HG03565 (cell line): ENCODE measurements around the gene SLC6A20.

Source experiments
- ATAC-seq: cut with Tn5 transposase; IDR thresholded peaks from one replicate; pipeline ENCODE4 v1.9.1; 2021; ENCODE audit warnings: mild to moderate bottlenecking, moderate library complexity; ENCODE audit not compliant: unreplicated experiment

SLC6A20 gene, protein sequence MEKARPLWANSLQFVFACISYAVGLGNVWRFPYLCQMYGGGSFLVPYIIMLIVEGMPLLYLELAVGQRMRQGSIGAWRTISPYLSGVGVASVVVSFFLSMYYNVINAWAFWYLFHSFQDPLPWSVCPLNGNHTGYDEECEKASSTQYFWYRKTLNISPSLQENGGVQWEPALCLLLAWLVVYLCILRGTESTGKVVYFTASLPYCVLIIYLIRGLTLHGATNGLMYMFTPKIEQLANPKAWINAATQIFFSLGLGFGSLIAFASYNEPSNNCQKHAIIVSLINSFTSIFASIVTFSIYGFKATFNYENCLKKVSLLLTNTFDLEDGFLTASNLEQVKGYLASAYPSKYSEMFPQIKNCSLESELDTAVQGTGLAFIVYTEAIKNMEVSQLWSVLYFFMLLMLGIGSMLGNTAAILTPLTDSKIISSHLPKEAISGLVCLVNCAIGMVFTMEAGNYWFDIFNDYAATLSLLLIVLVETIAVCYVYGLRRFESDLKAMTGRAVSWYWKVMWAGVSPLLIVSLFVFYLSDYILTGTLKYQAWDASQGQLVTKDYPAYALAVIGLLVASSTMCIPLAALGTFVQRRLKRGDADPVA

DNA sequence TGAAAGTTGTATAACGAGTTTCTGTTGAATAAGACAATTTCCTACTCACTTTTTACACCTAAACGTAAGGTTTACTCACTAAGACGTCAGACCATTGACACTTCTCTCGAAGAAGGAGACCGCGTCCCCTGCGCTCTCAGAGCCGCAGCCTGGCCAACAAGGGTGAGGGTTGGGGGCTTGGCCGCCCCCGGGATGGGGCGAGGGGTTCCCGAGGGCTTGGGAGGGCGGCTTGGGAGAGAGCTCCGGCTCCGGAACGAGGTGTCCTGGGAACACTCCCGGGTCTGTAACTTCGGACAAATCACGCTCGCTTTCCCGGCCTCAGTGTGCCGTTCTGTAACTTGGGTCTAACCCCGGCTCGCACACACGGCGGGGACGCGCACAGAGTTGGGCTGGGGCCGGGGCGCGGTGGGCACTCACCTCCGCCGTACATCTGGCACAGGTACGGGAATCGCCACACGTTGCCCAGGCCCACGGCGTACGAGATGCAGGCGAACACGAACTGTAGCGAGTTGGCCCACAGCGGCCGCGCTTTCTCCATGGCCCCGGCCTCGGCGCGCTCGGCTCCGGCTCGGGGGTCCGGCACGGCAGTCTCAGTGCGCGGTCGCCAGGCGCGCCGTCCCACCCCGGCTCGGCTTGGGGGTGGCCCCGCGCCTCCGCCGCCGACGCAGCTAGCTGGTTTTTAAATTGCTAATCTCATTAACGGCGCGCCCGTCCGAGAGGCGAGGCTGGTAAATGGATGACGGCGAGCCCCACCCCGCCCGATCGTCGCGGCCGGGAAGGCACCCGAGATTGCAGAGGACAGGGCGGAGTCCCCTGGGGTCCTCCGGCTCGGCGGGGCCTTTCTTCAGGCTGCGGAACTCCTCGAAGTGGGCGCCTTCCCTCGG, at the start of gene SLC6A20:
Gene SLC6A20 (minus strand): TSS at position 655 of the 884 bp plus-strand sequence. CDS start 117 bp downstream, at position 538.
- no peak for ATAC-seq

DNA sequence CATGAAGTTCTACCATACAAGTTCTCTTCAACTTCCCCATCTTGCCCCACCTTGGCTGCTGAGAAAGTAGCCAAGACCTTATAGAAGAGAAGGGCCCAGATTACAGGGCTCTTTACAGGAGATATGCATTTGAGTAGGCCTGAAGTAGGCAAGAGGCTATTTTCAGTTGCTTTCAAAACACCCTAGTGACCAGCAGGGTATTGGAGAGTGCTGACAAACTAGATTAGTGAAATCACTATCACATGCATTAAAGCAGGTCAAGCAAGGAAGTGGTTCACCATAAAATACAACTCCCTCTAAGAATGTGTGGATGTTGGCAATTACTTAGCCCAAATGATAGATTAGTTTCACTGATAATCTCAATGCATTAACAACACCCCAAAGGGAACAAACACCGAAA, 48.3 kb upstream of the SLC6A20 start:
- no peak for ATAC-seq

DNA sequence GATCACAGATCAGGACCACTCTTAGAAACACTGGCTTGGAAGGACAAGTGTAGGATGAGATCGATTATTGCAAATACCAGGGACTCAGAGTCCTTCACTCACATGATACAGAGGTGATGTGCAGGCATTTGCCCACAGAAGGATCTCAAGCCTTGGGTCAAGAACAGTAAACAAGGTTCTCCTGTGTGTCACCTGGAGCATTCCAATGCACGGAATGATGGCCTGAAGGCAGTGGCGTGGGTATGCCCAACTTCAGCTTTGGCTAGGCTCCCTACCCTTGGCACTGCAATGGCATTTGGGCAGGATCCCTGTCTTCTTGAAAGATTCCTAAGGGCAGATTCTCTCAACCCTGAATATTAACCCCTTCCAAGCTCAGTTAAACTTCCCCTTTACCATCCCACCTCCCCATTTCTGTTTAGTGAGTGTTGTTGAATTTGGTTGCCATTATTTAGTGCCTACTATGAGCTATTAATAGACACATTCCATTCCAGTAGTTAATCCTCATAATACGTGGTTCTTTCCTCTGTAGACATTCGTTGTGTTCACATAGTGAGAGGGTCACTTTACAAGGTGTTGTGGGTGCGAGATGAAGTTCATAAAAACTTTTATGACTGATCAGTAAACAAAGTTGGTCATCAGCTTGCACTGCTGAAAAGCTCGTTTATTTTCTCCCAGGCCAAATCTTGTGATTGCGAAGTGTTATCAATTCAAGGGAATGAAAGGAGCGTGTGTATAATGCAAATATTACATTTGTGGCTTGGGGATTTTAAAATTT, 46.7 kb upstream of the SLC6A20 start:
- ATAC-seq = no peak

DNA sequence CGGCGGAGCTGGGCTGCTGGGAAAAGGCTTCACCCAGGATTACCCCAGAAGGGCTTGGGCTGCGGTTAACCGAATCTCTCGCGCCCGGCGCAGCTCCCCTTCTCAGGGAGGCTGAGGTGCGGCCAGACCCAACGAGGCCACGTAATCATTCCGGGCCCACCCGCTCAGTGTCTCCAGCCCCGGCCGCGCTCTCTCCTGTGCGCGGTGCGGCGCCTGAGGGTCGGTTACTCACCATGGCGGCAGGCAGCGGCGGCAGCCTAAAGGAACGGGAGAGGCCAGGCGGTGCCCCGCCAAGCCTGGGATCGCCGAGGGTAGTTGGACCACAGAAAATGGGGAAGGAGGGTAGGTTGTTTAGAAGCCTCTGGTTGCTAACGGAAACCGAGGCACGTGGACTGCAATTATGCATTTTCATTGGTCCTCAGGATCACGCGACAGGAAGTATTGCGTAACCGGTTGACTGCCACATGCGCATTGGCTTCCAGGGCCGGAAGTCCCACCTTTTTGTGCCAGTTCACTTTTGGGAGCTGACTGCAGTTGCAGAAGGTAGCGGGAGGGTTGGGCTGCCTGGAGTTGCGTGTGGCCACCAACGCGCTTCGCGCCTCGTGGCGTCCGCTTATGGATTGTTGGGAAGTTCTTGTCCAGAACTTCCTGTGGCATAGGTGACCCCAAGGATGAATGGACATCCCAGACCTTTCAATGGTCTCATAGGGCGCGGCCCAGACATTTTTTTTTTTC, 45.6 kb upstream of the SLC6A20 start, which contains the start of gene LZTFL1:
Gene LZTFL1 (minus strand): TSS at position 363 of the 735 bp plus-strand sequence. CDS start 128 bp downstream, at position 235.
- peak; percentile 81 for ATAC-seq

DNA sequence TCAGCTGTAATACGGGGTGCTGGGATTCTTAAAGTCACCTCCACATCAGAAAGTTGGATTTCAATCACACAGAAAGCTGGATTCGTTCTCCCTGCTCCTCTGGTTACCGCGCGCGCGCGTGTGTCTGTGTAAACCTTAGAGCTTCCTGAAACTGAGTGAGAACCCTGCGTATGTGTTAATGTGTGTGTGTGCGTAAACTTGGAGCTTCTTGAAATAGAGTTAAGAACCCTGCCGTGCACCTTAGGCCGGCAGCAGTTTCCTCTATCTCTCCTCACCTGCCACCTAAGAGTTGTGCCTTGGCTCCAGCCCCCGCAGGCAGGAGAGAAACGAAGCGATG, 45.1 kb upstream of the SLC6A20 start:
- peak; percentile 13 for ATAC-seq

DNA sequence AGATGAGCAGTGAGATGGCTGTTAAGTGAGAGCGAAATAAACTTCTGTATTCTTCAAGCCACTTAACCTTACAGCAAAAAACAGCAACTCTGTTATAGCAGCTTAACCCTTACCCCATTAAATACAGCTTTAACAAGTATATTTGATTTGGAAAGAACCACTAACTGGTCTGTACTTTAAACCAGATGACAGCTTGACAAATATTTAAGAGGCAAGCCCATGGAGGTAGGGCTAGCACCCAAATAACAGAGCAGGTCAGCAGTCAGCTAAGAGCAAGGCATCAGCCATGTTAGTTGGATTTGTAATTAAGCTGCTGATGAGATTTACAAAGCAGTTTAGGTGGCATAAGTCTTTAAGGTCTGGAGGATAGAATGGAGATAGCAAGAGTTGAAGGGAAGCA, 42.1 kb upstream of the SLC6A20 start:
- ATAC-seq = no peak

DNA sequence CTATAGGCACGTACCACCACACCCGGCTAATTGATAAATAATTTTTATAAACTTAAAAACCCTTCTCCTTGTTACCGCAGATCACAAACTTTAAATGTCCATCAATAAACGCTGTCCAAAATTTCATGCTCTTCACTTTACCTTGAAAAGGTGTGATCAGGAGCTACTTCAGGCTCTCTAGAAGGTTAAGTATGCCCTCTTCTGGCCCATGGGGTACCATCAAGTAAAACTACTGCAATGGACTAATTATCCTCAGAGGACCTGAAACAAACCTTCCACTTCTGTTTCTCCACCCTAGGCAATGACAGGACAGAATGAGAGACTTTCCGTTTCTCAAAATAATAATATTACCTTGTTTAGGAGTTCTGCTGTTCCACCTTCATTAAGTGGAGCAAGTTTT, 36.4 kb upstream of the SLC6A20 start:
- ATAC-seq = no peak

DNA sequence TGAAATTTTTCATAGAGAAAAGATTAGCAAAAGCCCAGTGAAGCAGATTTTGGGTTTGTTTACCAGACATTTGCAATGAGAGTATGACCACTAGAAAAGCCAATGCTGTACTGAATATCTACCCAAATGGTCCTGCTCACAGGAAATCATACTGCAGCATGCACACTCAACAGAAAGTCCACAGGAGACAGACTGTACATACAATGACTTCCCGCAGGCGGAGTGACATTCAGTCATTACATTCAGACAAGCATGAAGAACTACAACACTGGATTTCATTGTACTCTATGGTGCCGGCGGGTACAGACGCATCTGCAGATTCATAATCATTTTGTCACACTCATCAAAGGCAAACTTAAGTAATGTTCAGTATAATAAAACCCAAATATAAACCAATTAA, 33.8 kb upstream of the SLC6A20 start:
- ATAC-seq = no peak

DNA sequence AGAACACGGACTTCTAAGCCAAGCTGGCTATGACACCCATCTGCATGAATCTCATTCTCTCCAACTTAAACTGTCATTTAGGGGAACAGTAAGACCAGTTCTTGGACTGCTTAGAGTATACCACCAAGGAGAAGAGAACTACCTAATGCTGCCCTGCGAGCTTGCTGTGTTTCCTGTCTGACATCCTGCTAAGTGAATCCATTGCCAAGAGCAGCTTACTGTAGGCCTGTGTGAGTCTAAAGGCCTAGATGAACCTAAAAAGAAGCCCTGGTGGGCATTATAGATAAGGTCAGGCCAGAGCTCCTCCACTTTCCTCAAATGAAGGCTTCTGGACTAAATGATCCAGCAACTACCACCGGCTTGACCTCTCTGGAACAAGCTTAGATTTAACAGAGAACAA, 30.6 kb upstream of the SLC6A20 start:
- no peak for ATAC-seq

DNA sequence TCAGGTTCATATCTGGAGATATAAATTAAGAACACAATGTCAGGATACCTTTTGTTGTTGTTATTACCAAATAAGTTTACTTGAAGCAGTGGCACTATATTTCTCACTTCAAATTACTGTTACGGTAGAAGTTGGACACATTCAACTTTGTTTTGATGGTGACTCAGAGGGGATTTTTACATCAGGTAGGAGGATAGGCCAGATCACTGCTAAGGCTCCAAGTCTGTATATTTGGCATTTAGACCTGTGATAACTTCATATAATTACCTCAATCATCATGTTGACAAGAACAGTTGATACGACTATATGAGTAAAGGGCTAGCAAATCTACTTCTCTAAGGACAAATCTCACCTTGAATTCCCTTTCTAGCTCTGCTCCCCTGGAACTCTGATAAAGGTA, 30.0 kb upstream of the SLC6A20 start:
- no peak for ATAC-seq

DNA sequence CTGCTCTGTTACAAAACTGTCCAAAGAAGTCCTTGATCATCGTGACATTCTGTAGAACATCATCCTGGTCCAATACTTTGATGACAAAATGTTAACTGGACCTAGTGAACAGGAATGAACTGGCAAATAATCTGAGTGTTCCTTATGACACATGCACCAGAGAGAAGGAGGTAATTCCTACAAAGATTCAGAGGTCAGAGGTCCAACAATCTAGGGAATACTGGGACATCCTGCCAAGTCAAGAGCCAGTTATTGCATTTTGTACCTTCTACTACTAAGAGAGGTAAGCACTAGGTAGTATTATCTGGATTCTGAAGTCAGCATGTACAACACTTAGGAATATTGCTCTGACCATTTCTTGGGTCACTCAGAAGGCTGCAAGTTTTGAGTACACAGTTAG, 24.8 kb upstream of the SLC6A20 start:
- no peak for ATAC-seq

DNA sequence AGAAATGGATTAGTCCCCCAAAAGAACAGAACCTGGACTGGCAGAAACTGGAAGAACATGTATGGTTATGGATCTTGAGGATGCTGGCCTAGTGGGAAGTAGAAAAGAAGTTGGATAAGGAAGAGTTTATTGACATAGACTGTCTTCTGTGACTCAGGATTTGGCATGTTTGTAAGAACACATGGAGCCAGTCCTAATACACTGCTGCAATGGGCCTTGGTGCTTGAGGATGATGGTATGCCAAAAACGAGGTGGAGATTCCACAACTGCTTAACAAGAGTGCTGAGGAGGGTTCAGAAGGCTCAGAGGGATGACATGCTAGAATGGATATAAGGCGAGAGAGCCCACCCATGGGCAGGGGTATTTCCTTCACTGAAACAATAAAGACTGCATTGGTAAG, 23.2 kb upstream of the SLC6A20 start:
- ATAC-seq = no peak

DNA sequence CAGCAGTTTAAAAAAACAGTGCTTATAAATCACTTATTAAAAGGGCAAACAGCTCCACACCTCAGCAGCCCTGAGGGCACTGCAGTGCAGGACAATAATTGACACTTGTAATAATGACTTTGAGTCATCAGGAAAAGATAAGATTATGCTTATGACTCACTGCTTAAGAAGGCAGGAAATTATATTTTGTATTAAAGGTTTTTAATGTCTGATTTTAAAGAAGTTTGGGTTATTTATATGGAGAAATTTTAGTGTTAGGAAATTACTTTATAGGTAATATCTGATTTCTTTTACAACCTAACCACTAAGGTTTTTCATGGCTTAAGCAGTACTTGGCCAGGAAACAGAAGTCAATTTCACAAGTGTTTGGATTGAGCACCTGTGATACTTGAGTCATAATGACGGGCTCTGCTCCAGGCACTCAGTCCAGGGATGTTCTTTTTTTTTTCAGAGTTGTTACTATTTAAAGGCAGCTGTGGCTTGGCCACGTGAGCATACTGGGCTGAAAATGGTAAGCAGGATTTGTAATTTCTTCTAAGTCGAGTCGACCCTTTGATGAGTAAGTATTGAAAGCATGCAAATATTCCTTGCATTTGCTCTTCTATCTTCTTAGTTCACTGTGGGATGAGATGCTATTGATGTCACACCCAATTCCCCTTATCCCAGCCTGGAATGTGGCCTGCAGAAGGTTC, 21.6 kb upstream of the SLC6A20 start:
- no peak for ATAC-seq

DNA sequence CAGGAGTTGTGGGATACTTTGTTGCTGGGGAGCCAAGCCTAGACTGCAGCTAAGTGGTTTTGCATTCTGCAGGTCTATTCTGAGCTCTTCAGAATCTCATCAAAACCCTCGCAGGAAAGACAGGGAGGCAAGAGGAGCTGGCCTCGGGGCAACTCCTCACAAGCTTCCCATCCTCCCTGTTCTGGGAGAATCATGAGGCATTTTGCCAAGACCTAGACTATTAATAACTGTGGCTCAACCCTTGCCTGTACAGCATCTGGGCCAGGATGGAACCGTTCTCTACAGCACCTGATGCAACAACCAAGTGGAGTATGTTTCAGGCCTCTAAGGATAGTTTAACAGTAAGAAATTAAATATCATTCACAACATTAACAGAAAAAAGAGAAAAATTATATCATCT, 20.2 kb upstream of the SLC6A20 start:
- no peak for ATAC-seq

DNA sequence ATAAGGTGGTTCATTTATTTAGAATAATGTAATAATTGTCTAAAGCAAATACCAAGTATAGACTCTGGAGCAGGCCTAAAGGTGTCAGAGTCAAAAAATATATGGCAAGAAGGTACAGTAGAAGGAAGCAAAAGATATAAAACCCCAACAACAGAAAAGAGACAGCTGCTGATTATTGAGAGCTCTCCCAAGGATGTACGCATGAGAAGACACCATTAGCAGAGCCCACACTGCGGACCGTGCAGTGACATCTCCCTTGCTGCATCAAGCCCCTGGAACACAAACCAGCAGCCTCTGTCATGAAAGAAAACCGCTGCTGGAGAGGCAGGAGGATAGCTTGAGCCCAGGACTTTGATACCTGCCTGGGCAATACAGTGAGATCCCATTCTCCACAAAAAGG, 18.0 kb upstream of the SLC6A20 start:
- no peak for ATAC-seq

DNA sequence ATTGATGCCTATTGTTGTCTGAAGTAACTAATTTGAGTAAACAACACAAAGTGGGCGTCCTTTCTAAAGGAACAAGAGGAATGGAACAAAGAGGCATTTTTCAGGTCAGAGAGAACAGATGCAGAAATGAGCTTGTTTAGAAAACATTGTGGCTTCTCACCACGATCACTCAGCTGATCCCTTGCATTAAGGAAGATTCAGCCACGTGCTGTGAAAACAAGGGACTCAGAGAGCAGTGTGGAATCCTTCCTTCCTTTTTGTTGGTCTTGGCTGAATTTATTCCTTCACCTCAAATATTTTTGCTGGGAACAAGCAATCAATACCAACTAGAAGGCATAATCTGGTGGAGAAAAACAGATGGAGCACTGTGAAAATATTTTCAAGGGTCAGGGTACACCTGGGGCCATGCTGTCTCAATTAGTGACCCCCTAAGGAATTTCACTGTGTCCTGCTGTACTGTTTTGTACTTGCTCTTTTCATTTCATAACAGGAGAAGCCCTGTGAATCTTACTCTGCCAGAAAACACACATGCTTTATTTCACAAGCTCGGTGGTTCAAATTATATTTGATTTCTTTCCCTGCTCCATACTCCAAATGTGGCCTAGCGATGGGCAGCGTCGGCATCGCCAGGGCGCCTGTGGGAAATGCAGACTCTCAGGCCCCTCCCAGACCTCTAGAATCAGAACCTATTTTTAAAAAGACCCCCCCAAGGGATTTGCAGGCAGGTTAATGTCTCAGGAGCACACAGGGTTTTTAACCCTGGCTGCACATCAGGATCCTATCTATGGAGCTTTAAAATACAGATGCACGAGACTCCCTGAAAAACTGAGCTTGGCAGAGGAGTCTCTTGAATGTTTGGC, 11.6 kb upstream of the SLC6A20 start:
- ATAC-seq = no peak

DNA sequence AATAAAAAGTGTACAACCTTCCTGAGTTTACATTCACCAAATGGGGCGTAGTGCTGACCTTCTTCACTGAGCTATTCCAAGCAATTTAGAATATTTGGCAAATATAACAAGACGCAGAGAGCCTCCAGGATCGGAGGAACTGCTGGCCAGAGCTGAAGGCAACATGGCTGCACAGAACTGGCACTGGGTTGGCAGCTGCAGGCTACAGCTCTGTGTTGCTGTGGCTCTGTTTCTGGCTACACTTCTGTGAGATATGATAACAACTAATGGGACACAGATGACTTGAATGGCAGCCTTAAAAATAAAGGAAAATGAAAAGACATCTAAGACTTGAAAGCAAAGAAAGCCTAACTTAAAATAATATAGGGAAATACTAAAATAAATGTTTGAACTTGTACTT, 10.8 kb upstream of the SLC6A20 start:
- ATAC-seq = no peak

DNA sequence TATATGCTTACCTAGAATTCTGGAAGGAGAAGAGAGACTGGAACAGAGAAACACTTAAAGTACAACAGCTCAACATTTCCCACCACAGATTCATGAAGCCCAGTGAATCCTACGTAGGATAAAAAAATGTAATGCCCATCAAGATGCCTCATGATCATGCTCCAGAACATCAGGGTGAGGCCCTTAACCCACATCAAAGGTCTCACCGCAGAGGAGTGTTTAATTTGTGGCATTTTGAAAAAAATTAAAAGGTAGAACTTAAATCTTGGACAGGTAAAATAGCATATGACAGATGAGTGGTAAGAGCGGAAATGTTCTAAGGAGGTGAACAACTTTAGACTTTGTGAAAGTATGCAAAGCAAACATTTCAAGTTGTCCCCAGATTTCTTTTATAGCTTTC, 9.7 kb upstream of the SLC6A20 start:
- no peak for ATAC-seq
